GM18870 (cell line): ENCODE data around the gene NHSL1.

Source experiments
- ATAC-seq: cut with Tn5 transposase; IDR thresholded peaks from one replicate; pipeline ENCODE4 v1.9.1; 2021; ENCODE audit warnings: moderate library complexity; ENCODE audit not compliant: unreplicated experiment

The NHSL1 gene

GRCh38 chr6:138372711-138373463, 126.4 kb downstream of the NHSL1 start:
- no peak for ATAC-seq
